ENCODE measurements around the gene GPRC5C. TPM values are rescaled to one million over a fixed set of nuclear protein-coding genes. Genes with fewer than 3 reads are reported as not detected.

The GPRC5C gene
- total and polyA plus RNA-seq, 2 of the 13 experiments (the other 11 are each of a cell fraction or from before 2014, with no cell fraction given): 85.6 to 300 TPM

GRCh38 chr17:74429604-74430384 lies 2.1 kb upstream of the GPRC5C start (continued):
- TF ChIP-seq MXD4 (CRISPR knock-in tag; IDR thresholded peaks at IDR 0.05): no peak
- TF ChIP-seq ZNF609 (CRISPR knock-in tag; IDR thresholded peaks at IDR 0.05; ENCODE audit: borderline replicate concordance): peak; percentile 1
- TF ChIP-seq ZNF337 (CRISPR knock-in tag; IDR thresholded peaks at IDR 0.05; ENCODE audit: borderline replicate concordance, low read depth): no peak
- no peak for TF ChIP-seq ZNF256 (CRISPR knock-in tag; conservative IDR thresholded peaks at IDR 0.05)
- TF ChIP-seq TBX2 (CRISPR knock-in tag; IDR thresholded peaks at IDR 0.05; ENCODE audit: borderline replicate concordance): no peak
- no peak for TF ChIP-seq ZNF326 (CRISPR knock-in tag; IDR thresholded peaks at IDR 0.05; ENCODE audit: borderline replicate concordance)
- 0 out of 2 replicates have a peak, but pooled peaks have one; percentile 24 for TF ChIP-seq ZNF263 (CRISPR knock-in tag; IDR thresholded peaks at IDR 0.05)
- TF ChIP-seq ISL2 (CRISPR knock-in tag; IDR thresholded peaks at IDR 0.05): no peak
- no peak for TF ChIP-seq SKIL (CRISPR knock-in tag; IDR thresholded peaks at IDR 0.05; ENCODE audit: borderline replicate concordance)
- TF ChIP-seq TARDBP (CRISPR knock-in tag; IDR thresholded peaks at IDR 0.05): peak; percentile 64; the same call in 1 of the 2 replicates
- TF ChIP-seq SNAPC2 (CRISPR knock-in tag; IDR thresholded peaks at IDR 0.05): 0 out of 2 replicates have a peak, but pooled peaks have one; percentile 45
- TF ChIP-seq ZHX2 (IDR thresholded peaks at IDR 0.05; ENCODE audit: low read depth): no peak
- no peak for TF ChIP-seq ZHX2 (CRISPR knock-in tag; IDR thresholded peaks at IDR 0.05; ENCODE audit: borderline replicate concordance)
- no peak for TF ChIP-seq KLF9 (CRISPR knock-in tag; IDR thresholded peaks at IDR 0.05; ENCODE audit: low read depth)
- peak; percentile 19 for TF ChIP-seq TEAD3 (CRISPR knock-in tag; optimal IDR thresholded peaks at IDR 0.05; ENCODE audit: borderline replicate concordance)

Measured in HepG2 (cell line).